ENCODE measurements around the gene PTPRCAP.

DNA sequence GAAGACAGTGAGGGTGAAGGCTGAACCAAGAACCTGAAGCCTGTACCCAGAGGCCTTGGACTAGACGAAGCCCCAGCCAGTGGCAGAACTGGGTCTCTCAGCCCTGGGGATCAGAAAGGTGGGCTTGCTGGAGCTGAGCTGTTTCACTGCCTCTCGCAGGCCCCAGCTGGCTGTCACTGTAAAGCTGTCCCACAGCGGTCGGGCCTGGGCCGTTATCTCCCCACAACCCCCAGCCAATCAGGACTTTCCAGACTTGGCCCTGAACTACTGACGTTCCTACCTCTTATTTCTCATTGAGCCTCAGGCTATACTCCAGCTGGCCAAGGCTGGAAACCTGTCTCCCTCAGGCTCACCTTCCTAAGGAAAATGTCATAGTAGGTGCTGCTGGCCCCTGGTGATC lies 39.9 kb downstream of the PTPRCAP start:
- TF ChIP-seq, protein P1, sequence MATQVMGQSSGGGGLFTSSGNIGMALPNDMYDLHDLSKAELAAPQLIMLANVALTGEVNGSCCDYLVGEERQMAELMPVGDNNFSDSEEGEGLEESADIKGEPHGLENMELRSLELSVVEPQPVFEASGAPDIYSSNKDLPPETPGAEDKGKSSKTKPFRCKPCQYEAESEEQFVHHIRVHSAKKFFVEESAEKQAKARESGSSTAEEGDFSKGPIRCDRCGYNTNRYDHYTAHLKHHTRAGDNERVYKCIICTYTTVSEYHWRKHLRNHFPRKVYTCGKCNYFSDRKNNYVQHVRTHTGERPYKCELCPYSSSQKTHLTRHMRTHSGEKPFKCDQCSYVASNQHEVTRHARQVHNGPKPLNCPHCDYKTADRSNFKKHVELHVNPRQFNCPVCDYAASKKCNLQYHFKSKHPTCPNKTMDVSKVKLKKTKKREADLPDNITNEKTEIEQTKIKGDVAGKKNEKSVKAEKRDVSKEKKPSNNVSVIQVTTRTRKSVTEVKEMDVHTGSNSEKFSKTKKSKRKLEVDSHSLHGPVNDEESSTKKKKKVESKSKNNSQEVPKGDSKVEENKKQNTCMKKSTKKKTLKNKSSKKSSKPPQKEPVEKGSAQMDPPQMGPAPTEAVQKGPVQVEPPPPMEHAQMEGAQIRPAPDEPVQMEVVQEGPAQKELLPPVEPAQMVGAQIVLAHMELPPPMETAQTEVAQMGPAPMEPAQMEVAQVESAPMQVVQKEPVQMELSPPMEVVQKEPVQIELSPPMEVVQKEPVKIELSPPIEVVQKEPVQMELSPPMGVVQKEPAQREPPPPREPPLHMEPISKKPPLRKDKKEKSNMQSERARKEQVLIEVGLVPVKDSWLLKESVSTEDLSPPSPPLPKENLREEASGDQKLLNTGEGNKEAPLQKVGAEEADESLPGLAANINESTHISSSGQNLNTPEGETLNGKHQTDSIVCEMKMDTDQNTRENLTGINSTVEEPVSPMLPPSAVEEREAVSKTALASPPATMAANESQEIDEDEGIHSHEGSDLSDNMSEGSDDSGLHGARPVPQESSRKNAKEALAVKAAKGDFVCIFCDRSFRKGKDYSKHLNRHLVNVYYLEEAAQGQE (IDR thresholded peaks at IDR 0.05; ENCODE audit: borderline replicate concordance) = no peak
- TF ChIP-seq CTCF (IDR thresholded peaks at IDR 0.05; ENCODE audit: poor library complexity, severe bottlenecking) (no peak), POLR2AphosphoS5 (IDR thresholded peaks at IDR 0.05) (no peak), EZH2 (IDR thresholded peaks at IDR 0.05; ENCODE audit: borderline replicate concordance, insufficient read depth, low read length, poor library complexity, severe bottlenecking) (no peak), RAD21 (conservative IDR thresholded peaks at IDR 0.05) (no peak), EP300 (conservative IDR thresholded peaks at IDR 0.05; ENCODE audit: poor library complexity, severe bottlenecking) (no peak), SMC3 (conservative IDR thresholded peaks at IDR 0.05; ENCODE audit: poor library complexity) (no peak)

All from neural cell (in vitro differentiated cells).